GM18868 (cell line): ENCODE measurements around the gene GLIPR2.
A peak's percentile ranks its signal among the peaks of the same experiment; 100 is the strongest.
"Not testable (repeated sequence)": the region's sequence is repeated elsewhere in the genome, so short reads cannot be mapped to it uniquely, and the experiment has no call there.

Experiments used
- ATAC-seq: cut with Tn5 transposase; IDR thresholded peaks from one replicate; pipeline ENCODE4 v1.9.1; 2021; ENCODE audit warnings: mild to moderate bottlenecking, moderate library complexity; ENCODE audit not compliant: unreplicated experiment

Gene GLIPR2

DNA sequence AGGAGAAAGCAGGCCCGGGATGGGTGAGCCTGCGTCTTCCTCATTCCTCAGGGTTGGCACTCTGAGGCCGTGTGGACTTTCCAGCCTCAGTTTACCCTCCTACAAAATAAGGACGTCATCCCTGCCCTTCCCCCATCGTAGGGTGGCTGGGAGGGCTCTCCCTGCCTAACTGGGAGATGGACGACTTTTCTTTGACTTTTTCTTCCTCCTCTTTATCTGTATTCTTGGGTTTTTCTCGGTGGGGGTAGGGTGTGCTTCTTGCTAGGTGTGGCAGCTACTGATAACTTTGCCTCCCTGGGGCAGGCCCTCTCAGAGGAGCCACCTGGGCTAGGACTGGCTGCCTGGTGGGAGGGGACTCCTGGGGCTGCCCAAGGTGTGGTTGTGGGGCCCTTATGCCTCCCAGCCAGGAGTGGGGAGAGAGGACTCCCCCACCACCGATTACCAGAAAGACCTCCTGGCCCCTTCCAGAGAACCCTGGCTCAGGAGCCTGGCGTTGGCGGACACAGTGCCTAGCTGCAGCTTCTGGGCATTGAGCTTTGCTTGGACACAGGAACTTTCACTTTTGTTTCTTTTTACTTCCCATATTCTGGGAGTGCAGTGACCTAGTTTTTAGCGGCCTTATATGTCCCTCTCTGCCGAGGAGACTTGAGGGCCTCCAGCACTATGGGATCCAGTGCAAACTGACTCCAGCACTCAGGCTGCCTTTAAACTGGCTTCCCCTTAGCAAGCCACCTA is 6.1 kb downstream of the GLIPR2 start:
- ATAC-seq = no peak

DNA sequence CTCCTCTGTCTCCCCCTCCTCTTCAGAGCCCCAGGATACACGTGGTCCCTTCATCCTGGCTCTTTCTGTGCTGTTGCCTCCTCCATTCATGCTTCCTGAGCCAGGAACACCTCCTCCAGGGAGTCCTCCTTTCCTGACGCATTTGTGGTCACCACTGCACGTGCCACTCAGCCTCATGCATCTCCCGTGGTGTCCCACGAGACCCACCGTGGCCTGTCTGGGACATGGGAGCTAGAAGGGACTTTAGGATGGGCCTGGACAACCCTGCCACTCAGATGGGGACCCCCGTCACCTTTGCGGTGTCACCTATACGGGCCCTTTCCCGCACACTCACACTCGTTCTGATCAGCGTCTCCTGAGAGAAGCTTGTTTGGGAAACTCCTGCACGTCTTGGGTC is 6.7 kb downstream of the GLIPR2 start:
- no peak for ATAC-seq

DNA sequence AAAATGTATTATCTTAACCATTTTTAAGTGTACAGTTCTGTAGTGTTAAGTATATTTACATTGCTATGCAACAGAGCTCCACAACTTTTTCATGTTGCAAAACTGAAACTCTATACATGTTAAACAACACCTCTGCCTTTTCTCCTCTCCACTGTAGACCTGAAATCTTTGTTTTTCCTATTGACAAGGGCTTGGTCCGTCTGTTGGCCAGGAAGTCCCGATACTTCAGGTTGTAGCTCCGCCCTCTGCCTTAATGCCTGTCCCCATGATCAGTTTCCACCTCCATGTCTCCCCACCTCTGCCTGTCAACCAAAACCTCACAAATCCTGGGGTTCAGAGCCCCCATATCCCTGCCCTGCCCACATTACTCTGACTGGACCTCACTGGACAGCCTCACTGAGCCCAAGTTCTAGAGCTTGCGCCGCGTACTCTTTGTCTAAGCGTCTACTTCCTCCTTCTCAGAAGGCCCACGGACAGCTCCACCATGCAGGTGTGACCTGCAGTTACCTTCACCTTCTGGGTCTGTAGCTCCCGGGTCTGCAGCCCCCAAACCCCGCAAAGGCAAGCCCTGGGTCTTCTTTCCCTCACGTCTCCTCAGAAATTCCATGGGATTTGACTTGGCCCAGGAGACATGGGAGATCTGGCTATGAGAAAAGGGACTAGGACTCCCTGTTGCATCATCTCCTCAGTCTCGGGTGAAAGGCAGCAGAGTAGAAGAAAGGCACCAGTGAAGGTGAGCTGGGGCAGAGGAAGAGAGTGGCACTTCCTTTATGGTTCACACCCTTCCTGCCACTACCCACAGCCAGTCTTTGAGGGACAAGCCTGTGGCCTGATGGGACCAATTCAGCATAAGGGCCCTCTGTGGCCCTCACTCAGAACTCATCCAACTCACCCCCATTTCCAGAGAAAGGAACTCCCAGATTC is 8.0 kb downstream of the GLIPR2 start:
- no peak for ATAC-seq

DNA sequence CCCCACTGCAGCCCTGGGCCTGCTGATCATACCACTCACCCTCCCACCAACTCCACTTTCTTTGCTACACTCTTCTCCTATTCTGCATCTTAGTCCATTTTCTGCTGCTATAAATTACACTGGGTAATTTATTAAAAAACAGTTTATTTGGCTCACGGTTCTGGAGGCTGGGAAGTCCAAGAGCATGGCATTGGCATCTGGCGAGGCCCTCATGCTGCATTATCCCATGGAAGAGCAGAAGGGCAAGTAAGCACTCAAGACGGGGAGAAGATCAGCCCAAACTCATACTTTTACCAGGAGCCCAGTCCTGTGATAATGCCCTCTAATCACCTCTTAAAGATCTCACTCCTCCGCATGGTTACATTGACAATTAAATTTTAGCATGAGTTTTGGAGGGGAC is 9.4 kb downstream of the GLIPR2 start:
- no peak for ATAC-seq

DNA sequence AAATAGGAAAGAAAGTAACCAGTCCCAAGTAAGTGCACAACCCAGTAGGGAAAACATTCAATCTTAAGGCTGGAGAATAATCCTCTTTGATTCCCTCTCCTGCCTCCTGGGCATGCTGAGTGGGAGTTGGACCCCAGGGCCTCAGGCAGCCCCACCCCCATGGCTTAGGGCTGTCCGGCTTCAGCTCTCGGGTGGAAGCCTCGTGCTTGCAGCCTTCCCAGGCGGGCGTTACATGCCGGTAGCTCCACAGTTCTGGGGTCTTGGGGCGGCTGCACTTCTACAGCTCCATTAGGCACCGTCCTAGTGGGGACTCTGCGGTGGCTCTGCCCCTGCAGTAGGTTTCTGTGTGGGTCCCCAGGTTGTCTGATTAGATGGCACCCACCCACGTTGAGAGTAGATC is 10.1 kb downstream of the GLIPR2 start:
- ATAC-seq = no peak

DNA sequence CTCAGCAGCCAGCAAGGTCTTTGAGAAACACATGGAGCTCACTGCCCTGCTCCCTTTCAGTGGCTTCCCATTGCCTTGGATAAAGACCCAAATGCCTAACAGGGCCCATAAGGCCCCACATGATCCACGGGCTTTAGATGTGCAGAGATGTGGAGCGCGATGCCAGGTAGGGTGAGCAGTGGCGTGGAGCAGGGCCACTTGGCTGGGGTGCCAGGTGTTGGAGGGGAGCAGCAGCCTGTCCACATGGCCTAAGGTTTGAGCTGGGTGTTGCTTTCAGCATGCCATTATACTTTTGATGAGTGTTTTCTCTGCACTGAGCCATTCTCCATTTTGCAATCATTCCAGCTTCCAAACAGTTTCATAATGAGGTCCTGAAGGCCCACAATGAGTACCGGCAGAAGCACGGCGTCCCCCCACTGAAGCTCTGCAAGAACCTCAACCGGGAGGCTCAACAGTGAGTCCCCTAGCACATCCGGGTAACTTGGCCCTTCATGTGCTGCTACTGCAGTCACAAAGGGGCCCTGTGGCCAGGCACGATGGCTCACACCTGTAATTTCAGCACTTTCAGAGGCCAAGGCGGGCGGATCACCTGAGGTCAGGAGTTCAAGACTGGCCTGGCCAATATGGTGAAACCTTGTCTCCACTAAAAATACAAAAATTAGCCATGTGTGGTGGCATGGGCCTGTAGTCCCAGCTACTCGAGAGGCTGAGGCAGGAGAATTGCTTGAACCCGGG is 11.1 kb downstream of the GLIPR2 start:
- ATAC-seq = no peak

DNA sequence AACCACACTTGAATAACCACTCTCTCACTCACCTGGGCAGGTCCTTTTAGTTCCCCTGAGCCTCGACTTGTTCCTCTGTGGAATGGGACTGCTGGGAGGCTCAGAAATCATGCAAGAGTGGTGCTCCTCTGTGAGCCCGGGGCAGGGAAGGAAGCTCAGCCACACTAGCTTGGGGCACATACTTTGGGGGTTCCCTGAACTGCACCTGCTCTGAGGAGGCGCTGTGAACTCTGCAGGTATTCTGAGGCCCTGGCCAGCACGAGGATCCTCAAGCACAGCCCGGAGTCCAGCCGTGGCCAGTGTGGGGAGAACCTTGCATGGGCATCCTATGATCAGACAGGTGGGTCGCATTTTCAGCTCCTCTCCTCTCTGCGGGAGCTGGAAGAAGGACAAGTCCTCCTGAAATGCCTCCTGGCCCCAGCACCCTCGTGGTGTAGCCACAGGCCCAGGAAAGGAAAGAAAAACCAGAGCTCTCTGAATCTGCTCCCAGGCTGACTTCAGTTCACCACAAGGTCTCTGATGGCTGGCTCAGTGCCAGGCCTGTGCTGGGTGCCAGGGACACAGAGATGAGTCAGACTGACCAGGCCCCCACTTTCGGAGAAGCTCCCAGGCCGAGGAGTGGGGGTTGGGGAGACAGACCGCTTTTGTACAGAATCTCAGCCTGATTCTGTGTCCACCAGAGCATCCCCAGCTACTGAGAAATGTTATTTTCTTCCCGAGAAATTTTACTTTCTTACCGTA is 11.9 kb downstream of the GLIPR2 start:
- ATAC-seq = peak; percentile 54

DNA sequence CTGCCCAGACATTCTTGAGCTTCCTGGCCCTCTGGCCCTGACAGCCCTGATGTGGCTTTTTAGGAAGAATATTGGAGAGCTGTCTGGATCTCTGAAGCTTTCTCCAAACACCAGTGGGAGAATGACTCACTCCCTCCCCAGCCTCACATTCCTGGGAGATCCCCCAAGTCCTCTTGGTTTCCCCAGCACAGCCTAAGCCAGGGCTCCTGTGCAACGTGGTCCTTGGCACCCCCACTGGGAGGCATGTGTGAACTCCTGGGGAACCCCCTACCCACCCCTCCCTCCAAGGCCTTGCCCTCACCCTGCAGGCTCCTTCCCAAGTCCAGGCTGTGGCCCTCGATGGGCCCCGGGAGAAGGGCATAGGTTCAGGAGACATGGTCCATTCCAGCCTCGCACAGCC is 12.7 kb downstream of the GLIPR2 start:
- ATAC-seq = no peak

DNA sequence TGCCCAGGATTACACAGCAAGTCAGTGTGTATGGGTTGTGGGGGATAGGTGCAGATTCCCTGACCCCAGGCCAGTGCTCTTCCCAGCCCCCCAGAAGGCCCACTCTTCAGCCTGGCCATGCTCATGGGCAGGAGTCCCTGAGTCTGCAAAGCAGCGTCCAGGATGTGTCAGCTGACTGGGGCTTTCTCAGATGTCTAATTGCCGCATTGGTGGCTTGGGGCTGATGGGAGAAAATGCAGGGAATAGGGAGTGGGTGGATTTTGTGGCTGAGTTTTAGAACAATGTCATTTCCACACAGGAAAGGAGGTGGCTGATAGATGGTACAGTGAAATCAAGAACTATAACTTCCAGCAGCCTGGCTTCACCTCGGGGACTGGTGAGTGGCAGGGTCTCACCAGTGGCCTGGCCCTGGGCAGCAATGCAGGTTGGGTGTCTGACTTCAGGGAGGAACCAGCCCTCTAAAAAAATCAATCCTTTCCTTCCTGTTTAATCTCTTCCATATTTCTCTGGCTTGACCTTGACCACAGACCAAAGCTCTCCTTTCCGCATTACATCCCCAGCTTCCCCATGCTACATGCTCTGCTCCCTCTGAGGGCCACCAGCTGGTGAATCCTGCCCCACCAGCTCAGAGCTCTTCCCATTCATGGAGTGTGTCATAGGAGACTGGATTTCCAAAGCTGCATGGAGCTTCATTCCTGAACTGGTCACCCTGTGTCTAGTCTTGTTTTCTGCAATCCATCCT is 14.2 kb downstream of the GLIPR2 start:
- ATAC-seq = no peak

DNA sequence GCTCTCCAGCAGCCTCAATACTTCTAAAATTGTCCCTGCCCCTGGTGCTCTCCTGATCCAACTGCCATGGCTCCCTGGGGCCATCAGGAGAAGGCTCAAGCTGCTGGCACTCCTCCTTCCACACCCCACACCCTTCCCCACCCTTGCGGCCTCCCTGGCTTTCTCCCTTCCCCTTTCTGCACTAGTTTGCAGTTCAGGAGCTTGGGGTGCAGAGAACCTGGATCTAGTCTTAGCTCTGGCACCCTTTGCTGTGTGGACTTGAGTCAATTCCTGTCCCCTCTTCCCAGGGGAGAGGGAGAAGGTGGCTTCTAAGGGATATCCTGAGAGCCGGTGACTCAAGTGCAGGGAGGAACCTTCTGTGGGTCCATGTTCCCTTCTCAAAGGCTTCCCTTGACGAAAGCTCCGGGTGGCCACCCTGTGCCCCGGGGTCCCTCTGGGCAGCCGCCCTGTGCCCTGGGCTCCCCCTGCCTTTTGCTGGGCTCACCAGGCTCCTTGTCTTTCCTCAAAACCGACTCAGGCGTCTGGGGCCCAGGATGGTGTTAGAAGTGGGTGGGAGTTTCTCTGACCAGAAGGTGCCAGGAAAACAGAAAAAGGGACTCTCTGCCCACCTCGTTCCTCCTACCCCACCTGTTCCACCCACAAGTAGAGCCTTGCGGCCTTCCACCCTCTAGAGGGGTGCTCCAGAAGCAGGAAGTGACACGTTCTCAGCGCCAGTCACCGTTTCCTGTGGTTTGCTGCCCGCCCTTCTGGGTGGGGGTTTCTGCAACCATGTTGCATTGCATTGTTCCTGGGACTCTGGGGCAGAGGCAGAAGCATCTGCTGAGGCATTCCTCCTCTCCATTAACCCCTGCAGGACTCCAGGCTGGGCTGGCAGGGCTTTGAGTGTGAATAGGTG is 15.0 kb downstream of the GLIPR2 start:
- peak; percentile 82 for ATAC-seq

DNA sequence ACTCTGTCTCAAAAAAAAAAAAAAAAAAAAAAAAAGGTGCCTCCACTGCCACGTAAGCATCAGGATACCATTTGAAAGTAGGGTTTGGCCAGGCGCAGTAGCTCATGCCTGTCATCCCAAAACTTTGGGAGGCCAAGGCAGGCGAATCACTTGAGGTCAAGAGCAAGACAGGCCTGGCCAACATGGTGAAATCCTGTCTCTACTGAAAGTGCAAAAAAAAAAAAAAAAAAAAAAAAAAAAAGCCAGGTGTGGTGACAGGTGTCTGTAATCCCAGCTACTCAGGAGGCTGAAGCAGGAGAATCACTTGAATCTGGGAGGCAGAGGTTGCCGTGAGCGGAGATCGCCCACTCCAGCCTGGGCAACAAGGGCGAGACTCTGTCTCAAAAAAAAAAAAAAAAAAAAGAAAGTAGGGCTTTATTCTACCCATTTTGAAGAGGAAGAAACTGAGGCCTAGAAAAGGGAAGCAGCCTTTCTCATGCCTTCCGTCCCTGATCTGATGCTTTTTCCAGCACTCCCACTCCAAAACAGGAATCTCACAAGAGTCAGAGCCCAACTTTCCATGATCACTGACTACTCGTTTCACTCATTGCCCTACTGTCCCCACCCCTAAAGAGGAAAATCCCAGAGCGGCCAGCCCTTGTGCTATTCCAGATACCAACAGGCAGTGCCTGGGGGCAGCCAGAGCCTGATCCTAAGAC is 16.4 kb downstream of the GLIPR2 start:
- no peak for ATAC-seq

DNA sequence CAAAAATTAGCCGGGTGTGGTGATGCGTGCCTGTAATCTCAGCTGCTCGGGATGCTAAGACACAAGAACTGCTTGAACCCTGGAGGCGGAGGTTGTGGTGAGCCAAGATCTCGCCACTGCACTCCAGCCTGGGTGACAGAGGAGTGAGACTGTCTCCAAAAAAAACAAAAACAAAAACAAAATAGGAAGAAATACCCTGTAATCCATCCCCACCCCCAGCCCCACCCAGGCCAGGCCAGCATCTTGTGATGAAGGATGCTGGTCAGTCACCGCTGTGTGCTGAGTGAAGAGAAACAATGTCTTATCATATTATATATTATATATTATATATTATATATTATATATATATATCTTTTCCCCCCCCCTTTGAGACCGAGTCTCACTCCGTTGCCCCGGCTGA is 17.2 kb downstream of the GLIPR2 start:
- no peak for ATAC-seq

DNA sequence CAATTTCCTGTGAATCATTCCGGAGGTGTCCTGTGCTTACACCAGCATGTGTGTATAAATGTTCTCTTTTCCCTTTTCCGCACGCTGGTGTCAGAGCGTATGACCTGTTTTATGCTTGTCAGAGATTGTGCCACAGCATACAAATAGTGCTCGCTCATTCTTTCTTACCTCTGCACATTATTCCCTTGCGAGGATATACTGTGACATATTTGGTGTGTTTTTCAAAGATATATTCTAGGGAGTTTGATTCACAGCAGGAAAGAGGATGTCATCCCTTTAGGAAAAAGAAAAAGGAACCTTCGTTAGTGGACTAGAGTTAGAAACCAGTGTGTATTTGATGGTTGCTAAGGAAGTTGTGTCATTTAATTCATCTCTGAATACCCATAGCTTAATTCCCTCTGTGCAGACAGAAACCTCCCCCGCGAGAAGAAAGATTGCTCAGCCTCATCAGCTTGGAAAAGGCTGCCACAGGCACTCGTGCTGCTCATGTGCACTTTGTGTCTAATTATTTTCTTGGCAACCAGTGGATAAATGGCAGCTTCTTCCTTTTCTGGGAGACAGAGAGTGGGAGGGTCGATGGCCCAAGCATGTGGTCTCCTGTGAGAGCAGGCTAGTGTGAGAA is 17.9 kb downstream of the GLIPR2 start:
- no peak for ATAC-seq

DNA sequence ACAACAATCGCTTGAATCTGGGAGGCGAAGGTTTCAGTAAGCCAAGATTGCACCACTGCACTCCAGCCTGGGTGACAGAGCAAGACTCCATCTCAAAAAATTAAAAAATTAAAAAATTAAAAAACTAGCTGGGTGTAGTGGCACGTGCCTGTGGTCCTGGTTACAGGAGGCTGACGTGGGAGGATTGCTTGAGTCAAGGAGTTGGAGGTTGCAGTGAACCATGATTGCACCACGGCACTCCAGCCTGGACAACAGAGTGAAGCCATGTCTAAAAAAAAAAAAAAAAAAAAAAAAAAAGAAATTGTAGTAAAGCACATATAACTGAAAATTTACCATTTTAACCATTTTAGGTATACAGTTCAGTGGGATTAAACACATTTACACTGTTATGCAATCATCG is 19.6 kb downstream of the GLIPR2 start:
- no peak for ATAC-seq

DNA sequence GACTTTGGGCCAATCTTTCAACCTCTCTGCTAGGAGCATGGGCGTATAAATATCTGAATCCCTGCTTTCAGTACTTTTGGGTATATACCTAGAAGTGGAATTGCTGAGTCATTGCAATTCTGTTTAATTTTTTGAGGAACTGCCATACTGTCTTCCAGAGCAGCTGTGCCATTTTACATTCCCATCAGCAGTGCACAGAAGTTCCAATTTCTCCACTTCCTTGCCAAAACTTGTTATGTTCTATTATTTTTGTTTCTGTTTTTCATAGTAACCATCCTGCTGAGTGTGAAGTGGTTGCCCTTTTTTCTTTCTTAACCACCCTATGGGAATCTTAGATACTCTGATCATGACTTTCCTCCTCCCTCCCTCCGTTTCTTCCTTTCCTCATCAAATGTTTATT is 21.6 kb downstream of the GLIPR2 start:
- no peak for ATAC-seq

DNA sequence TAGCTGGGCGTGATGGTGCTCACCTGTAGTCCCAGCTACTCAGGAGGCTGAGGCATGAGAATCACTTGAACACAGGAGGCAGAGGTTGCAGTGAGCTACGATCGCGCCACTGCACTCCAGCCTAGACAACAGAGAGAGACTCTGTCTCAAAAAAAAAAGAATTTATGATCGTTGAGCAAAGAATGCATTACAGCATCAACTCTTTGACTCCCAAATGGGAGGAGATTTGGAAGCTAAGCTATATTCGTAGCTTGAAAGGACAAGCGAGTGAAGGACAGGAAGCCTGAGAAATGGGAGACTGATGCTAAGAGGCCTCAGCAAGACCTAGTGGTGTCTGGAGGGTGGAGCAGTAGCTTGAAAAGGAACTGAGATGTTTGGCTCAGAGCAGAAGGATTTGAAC is 22.4 kb downstream of the GLIPR2 start:
- ATAC-seq = no peak

DNA sequence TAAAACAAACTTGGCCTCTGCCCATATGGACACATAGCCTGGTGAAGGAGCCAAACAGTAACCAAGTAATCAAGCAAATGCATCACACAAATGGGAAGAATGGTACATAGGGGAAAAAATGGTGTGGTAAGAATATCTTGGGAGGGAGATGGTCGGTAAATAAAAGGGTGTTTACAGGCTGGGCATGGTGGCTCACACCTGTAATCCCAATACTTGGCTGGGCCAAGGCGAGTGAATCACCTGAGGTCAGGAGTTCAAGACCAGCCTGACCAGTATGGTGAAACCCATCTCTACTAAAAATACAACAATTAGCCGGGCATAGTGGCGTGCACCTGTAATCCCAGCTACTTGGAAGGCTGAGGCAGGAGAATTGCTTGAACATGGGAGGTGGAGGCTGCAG is 23.0 kb downstream of the GLIPR2 start:
- not testable (repeated sequence) for ATAC-seq

DNA sequence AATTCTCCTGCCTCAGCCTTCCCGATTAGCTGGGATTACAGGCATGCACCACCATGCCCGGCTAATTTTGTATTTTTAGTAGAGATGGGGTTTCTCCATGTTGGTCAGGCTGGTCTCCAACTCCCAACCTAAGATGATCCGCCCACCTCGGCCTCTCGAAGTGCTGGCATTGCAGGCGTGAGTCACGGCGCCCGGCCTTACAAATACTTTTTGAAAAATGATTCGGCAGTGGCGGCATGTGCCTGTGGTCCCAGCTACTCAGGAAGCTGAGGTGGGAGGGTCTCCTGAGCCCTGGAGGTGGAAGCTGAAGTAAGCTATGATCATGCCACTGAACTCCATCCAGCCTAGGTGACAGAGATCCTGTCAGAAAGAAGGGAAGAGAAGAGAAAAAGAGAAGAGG is 23.6 kb downstream of the GLIPR2 start:
- not testable (repeated sequence) for ATAC-seq
